ENCODE measurements around the gene ANO4. TPM values are rescaled to one million over a fixed set of nuclear protein-coding genes. Genes with fewer than 3 reads are reported as not detected.

ANO4 gene
- total RNA-seq, 2 donors from 2014 or later: 3.4 to 4.0 TPM

DNA sequence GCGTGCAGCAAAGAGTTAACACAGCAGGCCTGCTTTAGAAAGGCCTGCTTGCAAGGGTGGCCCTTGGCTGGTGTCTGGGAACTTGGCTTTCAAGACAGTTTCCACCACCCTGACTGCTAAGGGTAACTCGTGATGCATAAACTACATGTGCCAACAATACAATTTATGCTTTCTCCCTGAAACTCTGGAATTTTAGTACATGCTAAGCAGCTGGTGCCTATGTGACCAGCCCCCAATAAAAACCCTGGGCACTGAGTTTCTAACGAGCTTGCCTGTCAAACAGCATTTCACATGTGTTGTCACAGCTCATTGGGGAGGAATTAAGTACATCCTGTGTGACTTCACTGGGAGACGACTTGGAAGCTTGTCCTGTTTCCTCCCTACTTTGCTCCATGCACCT lies 282.3 kb downstream of the ANO4 start:
- Mint-ChIP-seq H3K4me3 (no peak overlapping the region), H3K9me3 (peaks cover 2% of the 10 kb centered on the region), H3K4me1 (peaks cover 33% of the 10 kb centered on the region), H3K27me3 (ENCODE audit: insufficient read depth) (no peaks in the 10 kb centered on the region), H3K36me3 (ENCODE audit: low read depth) (no peaks in the 10 kb centered on the region), H3K27ac (peak overlapping the region; percentile 7)
- Histone ChIP-seq H3K9ac (ENCODE audit: extremely low read depth, low read length, poor library complexity, severe bottlenecking) (no peak overlapping the region), H3K4me1 (ENCODE audit: control insufficient read depth, insufficient read depth, low read length) (peaks cover 4% of the 10 kb centered on the region), H3K36me3 (ENCODE audit: control insufficient read depth, insufficient read depth, low read length) (no peaks in the 10 kb centered on the region), H3K4me3 (ENCODE audit: low read length) (no peak overlapping the region), H3K27me3 (ENCODE audit: control insufficient read depth, insufficient read depth, low read length, poor library complexity, severe bottlenecking) (no peaks in the 10 kb centered on the region), H3K9me3 (ENCODE audit: control insufficient read depth, low read length) (peaks cover 2% of the 10 kb centered on the region), H3K27ac (ENCODE audit: low read depth, low read length) (no peak overlapping the region)
- TF ChIP-seq, protein P1, sequence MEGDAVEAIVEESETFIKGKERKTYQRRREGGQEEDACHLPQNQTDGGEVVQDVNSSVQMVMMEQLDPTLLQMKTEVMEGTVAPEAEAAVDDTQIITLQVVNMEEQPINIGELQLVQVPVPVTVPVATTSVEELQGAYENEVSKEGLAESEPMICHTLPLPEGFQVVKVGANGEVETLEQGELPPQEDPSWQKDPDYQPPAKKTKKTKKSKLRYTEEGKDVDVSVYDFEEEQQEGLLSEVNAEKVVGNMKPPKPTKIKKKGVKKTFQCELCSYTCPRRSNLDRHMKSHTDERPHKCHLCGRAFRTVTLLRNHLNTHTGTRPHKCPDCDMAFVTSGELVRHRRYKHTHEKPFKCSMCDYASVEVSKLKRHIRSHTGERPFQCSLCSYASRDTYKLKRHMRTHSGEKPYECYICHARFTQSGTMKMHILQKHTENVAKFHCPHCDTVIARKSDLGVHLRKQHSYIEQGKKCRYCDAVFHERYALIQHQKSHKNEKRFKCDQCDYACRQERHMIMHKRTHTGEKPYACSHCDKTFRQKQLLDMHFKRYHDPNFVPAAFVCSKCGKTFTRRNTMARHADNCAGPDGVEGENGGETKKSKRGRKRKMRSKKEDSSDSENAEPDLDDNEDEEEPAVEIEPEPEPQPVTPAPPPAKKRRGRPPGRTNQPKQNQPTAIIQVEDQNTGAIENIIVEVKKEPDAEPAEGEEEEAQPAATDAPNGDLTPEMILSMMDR (conservative IDR thresholded peaks at IDR 0.05): no peak
- DNase-seq: peak; percentile 72
- whole genome bisulfite sequencing, 2 experiments (ENCODE audit: insufficient coverage in 1 of 2, insufficient read length in 1 of 2): 55 to 62% methylated on average over 4 of the region's 4 CpGs

DNA sequence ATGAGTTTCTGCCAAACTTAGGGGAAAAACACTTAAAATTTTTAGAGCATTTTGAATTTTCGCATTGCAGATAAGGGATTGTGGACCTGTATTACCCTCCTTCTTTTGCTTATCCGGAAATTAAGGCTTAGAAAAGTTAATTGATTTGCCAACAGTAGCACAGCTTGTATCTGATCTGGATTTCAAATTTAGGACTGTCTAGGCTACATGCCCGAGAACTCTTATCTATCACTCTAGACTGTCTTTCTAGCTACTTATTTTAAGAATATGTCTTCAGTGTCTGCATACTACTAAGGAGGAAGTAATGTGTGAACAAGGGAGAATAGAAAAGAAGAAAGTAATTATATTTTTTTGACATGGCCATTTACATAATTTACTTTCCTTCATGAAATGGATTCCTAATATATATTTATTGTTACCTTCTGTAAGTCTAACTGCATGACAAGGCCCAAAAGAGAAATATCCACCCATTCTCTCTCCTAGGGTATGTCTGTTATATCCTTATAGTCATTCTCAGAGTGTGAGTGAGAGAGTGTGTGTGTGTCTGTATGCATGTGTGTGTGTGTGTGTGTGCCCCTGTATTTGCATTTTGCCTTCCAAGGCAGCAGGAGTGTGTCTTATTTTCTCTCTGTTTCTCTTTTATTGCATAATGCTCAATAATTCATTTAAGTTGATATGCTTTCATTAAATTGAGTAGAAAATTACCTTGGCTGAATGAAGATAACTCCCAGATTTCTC lies 283.4 kb downstream of the ANO4 start:
- H3K27me3 ChIP-seq (ENCODE audit: control insufficient read depth, insufficient read depth, low read length, poor library complexity, severe bottlenecking): no peaks in the 10 kb centered on the region
- no peaks in the 10 kb centered on the region for H3K36me3 ChIP-seq (ENCODE audit: control insufficient read depth, insufficient read depth, low read length)
- no peak overlapping the region for H3K4me3 ChIP-seq (ENCODE audit: low read length)
- WGBS, 2 experiments (ENCODE audit: insufficient coverage in 1 of 2, insufficient read length in 1 of 2): 85 to 92% methylated on average over 2 to 3 of the region's 3 CpGs
- no peaks in the 10 kb centered on the region for H3K9me3 ChIP-seq (ENCODE audit: control insufficient read depth, low read length)
- Mint-ChIP-seq H3K4me1 (peaks cover 33% of the 10 kb centered on the region), H3K27ac (no peak overlapping the region), H3K9me3 (no peaks in the 10 kb centered on the region), H3K36me3 (ENCODE audit: low read depth) (no peaks in the 10 kb centered on the region), H3K4me3 (no peak overlapping the region), H3K27me3 (ENCODE audit: insufficient read depth) (no peaks in the 10 kb centered on the region)
- no peak overlapping the region for H3K27ac ChIP-seq (ENCODE audit: low read depth, low read length)
- peaks cover 4% of the 10 kb centered on the region for H3K4me1 ChIP-seq (ENCODE audit: control insufficient read depth, insufficient read depth, low read length)
- TF ChIP-seq, protein P1 (conservative IDR thresholded peaks at IDR 0.05): no peak
- no peak overlapping the region for H3K9ac ChIP-seq (ENCODE audit: extremely low read depth, low read length, poor library complexity, severe bottlenecking)
- peak; percentile 64 for DNase-seq

DNA sequence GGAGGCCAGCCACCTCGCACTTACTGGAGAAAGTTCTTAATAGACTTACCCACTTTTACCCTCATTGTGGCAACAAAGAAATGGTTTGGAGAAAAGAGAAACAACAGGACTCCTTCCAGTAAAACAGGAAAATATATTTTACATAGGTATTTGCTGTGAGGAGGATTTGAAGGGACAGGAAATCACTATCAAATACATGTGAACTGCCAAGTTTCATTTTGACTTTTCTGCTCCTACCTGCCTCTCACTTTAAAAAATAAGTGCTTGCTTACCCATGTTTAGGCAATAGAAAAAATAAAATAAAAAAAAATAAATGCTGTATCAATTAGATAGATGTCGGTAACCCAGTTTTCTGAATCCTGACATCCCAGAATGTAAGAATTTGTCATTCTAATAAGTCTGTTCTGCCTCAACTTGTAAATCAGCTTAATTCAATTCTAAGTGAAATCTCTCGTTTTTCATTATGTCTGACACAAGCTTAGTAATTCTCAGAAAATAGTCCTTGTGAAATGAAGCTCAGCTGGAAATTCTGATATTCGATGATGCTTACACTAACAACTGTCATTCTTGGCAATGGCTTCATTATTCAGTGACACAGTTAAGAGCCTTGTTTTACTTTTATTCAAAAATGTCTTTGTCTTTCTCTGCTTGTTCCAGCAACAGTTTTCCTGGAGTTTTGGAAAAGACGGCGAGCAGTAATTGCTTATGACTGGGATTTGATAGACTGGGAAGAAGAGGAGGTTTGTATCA lies 284.1 kb downstream of the ANO4 start:
- no peaks in the 10 kb centered on the region for H3K27me3 ChIP-seq (ENCODE audit: control insufficient read depth, insufficient read depth, low read length, poor library complexity, severe bottlenecking)
- Mint-ChIP-seq H3K9me3 (no peaks in the 10 kb centered on the region), H3K27ac (no peak overlapping the region), H3K27me3 (ENCODE audit: insufficient read depth) (no peaks in the 10 kb centered on the region), H3K4me1 (peaks cover 33% of the 10 kb centered on the region), H3K4me3 (no peak overlapping the region), H3K36me3 (ENCODE audit: low read depth) (no peaks in the 10 kb centered on the region)
- no peak overlapping the region for H3K27ac ChIP-seq (ENCODE audit: low read depth, low read length)
- H3K4me1 ChIP-seq (ENCODE audit: control insufficient read depth, insufficient read depth, low read length): peaks cover 4% of the 10 kb centered on the region
- TF ChIP-seq, protein P1 (conservative IDR thresholded peaks at IDR 0.05): no peak
- WGBS, 2 experiments (ENCODE audit: insufficient coverage in 1 of 2, insufficient read length in 1 of 2): 89 to 95% methylated on average over 4 to 6 of the region's 6 CpGs
- no peak overlapping the region for H3K4me3 ChIP-seq (ENCODE audit: low read length)
- H3K9me3 ChIP-seq (ENCODE audit: control insufficient read depth, low read length): no peaks in the 10 kb centered on the region
- no peak overlapping the region for H3K9ac ChIP-seq (ENCODE audit: extremely low read depth, low read length, poor library complexity, severe bottlenecking)
- no peaks in the 10 kb centered on the region for H3K36me3 ChIP-seq (ENCODE audit: control insufficient read depth, insufficient read depth, low read length)
- no peak for DNase-seq

All from endodermal cell (in vitro differentiated cells).